SH-SY5Y (cell line): Measurements from ENCODE around the gene MRPL20.

Experiments used
- GATA2 ChIP-seq: IDR thresholded peaks from 2 replicates; pipeline ENCODE4 v1.6.1; 2011; ENCODE audit warnings: mild to moderate bottlenecking, low read depth, low read length
- GATA3 ChIP-seq: IDR thresholded peaks from 2 replicates; pipeline ENCODE4 v1.6.1; 2011; ENCODE audit warnings: low read depth, mild to moderate bottlenecking, low read length, moderate library complexity

MRPL20 gene

GRCh38 chr1:1356796-1357401, 50.2 kb downstream of the MRPL20 start:
- TF ChIP-seq GATA3, result no peak
- no peak for TF ChIP-seq GATA2

- no peak for TF ChIP-seq GATA2
- no peak for TF ChIP-seq GATA3
These were observed 50.8 kb downstream of the MRPL20 start for GRCh38 chr1:1356166-1356795.

GRCh38 chr1:1355416-1355815, 51.7 kb downstream of the MRPL20 start:
- no peak for TF ChIP-seq GATA3
- TF ChIP-seq GATA2, result no peak

DNA sequence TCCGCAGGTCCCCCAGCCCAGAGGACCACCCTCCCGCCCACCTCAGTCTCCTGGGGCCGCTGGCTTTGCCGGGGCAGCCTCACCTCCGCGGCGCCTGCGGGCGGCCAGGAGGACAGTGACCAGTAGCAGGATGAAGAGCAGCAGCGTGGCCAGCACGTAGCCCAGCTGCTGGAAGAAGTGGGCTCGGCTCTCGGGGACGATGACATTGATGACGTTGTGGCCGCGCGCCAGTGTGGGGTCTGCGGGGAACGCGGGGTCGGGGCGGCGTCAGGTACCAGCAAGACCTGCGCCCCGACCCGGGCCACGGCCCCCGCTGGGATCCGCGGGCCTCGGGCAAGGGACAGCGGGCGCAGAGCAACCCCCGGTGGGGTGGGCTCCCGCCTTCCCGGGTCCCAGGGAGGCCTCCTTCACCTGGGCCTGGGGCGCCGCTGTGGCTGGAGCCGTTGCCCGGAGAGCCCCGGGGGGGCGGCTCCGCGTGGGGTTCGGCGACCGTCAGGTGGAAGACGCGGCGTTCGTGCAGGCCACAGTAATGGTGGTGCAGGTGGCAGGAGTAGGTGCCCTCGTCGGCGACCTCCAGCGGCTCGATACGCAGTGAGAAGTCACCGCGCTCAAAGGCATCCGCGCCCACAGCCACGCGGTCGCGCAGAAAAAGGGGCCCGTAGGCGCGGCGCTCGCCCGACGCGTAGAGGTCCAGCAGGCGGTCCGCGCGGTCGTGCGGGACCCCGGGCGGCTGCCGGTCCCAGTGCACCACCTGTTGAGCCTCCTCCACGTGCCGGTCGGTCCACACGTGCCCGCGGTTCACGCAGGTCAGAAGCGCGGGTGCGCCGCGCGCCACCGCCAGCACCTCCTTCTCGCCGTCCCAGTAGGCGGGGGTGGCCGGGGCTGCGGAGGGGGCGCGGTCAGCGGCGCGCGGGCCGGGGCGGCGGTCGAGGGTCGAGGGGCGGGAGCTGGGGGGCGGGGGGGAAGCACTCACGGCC, 52.5 kb downstream of the MRPL20 start:
- no peak for TF ChIP-seq GATA2
- TF ChIP-seq GATA3, result no peak

- TF ChIP-seq GATA3 (no peak), GATA2 (no peak)
These were observed 53.5 kb downstream of the MRPL20 start for GRCh38 chr1:1353389-1354151.

DNA sequence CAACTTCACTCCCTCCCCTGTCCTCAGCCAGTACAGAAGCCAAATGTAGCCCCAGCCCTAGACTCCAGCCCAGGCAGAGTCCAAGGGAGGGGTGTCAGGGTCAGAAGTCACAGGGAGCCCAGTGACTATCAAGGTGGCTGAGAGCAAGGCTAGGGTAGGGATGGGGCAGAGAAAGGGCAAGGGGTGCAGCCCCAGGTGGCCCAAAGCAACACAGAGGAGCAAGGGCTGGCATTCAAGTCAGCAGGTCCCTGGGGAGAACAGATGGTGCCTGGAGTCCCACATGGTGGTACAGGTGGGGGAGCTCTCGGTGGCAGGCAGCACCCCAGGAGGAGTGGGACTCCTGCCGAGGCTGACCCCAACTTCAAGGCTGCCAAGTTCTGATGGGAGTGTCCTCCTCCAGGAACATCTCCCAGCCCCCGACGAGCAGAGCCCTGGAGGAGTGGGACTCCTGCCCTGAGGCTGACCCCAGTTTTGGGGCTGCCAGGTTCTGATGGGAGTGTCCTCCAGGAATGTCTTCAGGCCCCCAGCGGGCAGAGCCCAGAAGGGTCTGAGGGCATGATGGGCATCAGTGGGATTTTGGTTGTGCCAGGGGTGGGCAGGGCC, 54.2 kb downstream of the MRPL20 start:
- no peak for TF ChIP-seq GATA2
